ENCODE measurements around the gene DUSP22. TPM values are rescaled to one million over a fixed set of nuclear protein-coding genes. Genes with fewer than 3 reads are reported as not detected.

The DUSP22 gene
- total and polyA plus RNA-seq, 9 of the 15 experiments (the other 6 are each of a cell fraction or from before 2014, with no cell fraction given) = 9.3 to 19.4 (median 11.8) TPM

DNA sequence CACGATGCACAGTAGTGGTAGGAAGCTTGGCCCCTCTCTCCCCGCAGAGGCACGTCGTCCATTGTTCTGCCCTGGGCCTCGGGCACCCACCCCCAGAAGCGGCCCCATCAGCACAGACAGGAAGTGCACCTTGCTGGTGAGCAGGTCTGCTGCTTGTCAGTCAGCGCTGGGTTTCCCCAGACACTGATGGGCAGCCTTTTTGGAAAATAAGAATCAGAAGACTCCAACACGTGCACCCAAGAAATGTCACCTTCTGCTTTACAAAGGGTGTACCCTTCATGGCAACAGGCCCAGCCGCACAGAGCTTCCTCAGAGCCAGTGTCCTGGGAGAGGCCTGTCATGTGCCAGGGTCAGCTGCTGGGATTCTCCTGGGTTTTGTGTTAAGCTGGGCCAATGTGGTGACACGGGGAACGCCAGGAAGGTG lies 64.6 kb downstream of the DUSP22 start:
- Histone ChIP-seq H3K9ac (ENCODE audit: insufficient read depth in 1 of 2, low read depth in 2 of 2, low read length in 2 of 2) (no peak overlapping the region), H3K4me2 (ENCODE audit: insufficient read depth, low read length) (no peak overlapping the region), H2AFZ (ENCODE audit: low read depth, low read length) (no peak overlapping the region), H3K9me3 (replicated peaks; ENCODE audit: control insufficient read depth, insufficient read depth, low read depth, low read length) (no peaks in the 10 kb centered on the region), H3K79me2 (ENCODE audit: control insufficient read depth, insufficient read depth, low read length) (no peaks in the 10 kb centered on the region), H3K9me1 (ENCODE audit: control insufficient read depth, insufficient read depth, low read length) (no peaks in the 10 kb centered on the region), H3K27me3 (ENCODE audit: control insufficient read depth in 2 of 2, insufficient read depth in 2 of 2, low read length in 2 of 2) (peaks cover 34 to 76% of the 10 kb centered on the region in 2 experiments), H3K4me3 (no peak overlapping the region), H3K36me3 (ENCODE audit: control insufficient read depth, insufficient read depth, low read length) (no peaks in the 10 kb centered on the region), H3K27ac (ENCODE audit: extremely low read depth, low read depth, low read length) (no peak overlapping the region), H3K4me1 (replicated peaks in 1 of 2; ENCODE audit: control insufficient read depth in 2 of 2, insufficient read depth in 2 of 2, low read length in 2 of 2) (0 out of 5 replicates have a peak, but pooled peaks cover 0 to 2% of the 10 kb centered on the region in 2 experiments), H4K20me1 (replicated peaks; ENCODE audit: control insufficient read depth, insufficient read depth, low read length) (peaks cover 11% of the 10 kb centered on the region)
- no peak for DNase-seq (ENCODE audit: extremely low read depth in 1 of 4, low spot score in 3 of 4)
- intact Hi-C loops (cut with micrococcal nuclease) (no loop called here), in situ Hi-C loops (cut with MboI) (no loop called here)
- ChIA-PET CTCF (ENCODE audit: low intra/inter-chr PET ratio) (no interaction called here), POLR2A (interaction anchor here (1.1 kb wide), 1 partner anchor 9 kb away, joined by 4 read pairs; no protein-coding TSS in a partner anchor)
- BruUV-seq (replicated peaks) = no TSS peak
- FAIRE-seq = no peak
- no peak for ATAC-seq
- no peak for TF ChIP-seq POLR2AphosphoS5 (IDR thresholded peaks at IDR 0.05; ENCODE audit: control insufficient read depth, insufficient read depth, low read depth, low read length)
- no peak for TF ChIP-seq GTF2F1 (IDR thresholded peaks at IDR 0.05; ENCODE audit: low read depth, low read length)
- no peak for TF ChIP-seq ZNF445 (CRISPR knock-in tag; IDR thresholded peaks at IDR 0.05; ENCODE audit: low read depth)
- TF ChIP-seq ZNF184 (CRISPR knock-in tag; IDR thresholded peaks at IDR 0.05) = no peak
- no peak for TF ChIP-seq CEBPZ (IDR thresholded peaks at IDR 0.05; ENCODE audit: borderline replicate concordance, low read depth, low read length)
- no peak for TF ChIP-seq ZNF444 (CRISPR knock-in tag; IDR thresholded peaks at IDR 0.05)
- no peak for TF ChIP-seq NELFE (IDR thresholded peaks at IDR 0.05; ENCODE audit: insufficient read depth, insufficient read length)
- TF ChIP-seq SREBF2 (CRISPR knock-in tag; IDR thresholded peaks at IDR 0.05) = no peak
- TF ChIP-seq, protein P1, sequence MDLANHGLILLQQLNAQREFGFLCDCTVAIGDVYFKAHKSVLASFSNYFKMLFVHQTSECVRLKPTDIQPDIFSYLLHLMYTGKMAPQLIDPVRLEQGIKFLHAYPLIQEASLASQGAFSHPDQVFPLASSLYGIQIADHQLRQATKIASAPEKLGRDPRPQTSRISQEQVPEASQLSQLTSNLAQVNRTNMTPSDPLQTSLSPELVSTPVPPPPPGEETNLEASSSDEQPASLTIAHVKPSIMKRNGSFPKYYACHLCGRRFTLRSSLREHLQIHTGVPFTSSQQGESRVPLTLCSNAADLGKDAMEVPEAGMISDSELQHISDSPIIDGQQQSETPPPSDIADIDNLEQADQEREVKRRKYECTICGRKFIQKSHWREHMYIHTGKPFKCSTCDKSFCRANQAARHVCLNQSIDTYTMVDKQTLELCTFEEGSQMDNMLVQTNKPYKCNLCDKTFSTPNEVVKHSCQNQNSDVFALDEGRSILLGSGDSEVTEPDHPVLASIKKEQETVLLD (IDR thresholded peaks at IDR 0.05) = no peak
- no peak for TF ChIP-seq PTTG1 (tag; IDR thresholded peaks at IDR 0.05; ENCODE audit: low read depth)
- no peak for TF ChIP-seq LCOR (CRISPR knock-in tag; IDR thresholded peaks at IDR 0.05)
- TF ChIP-seq TARDBP (IDR thresholded peaks at IDR 0.05) = no peak
- TF ChIP-seq PURB (CRISPR knock-in tag; IDR thresholded peaks at IDR 0.05; ENCODE audit: low read depth) = no peak
- no peak for TF ChIP-seq ZNF146 (CRISPR knock-in tag; IDR thresholded peaks at IDR 0.05; ENCODE audit: unreplicated experiment)
- no peak for TF ChIP-seq ADNP (tag; IDR thresholded peaks at IDR 0.05)
- TF ChIP-seq, protein P2, sequence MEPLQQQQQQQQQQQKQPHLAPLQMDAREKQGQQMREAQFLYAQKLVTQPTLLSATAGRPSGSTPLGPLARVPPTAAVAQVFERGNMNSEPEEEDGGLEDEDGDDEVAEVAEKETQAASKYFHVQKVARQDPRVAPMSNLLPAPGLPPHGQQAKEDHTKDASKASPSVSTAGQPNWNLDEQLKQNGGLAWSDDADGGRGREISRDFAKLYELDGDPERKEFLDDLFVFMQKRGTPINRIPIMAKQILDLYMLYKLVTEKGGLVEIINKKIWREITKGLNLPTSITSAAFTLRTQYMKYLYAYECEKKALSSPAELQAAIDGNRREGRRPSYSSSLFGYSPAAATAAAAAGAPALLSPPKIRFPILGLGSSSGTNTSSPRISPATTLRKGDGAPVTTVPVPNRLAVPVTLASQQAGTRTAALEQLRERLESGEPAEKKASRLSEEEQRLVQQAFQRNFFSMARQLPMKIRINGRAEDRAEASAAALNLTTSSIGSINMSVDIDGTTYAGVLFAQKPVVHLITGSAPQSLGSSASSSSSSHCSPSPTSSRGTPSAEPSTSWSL (CRISPR knock-in tag; IDR thresholded peaks at IDR 0.05; ENCODE audit: borderline replicate concordance) = no peak
- WGBS (ENCODE audit: insufficient coverage, low coverage, missing lambda C conversion rate) = 5% methylated on average over 11 of the region's 11 CpGs
